GM19238 (cell line): ENCODE measurements around the gene TMEM45A.
"Not testable (repeated sequence)": the region's sequence is repeated elsewhere in the genome, so short reads cannot be mapped to it uniquely, and the experiment has no call there.

Experiments
- DNase-seq: peaks from one replicate; pipeline ENCODE4 v3.0.0; 2011; ENCODE audit warnings: low spot score; ENCODE audit not compliant: insufficient read length

The TMEM45A gene

GRCh38 chr3:100531093-100531492 lies 38.7 kb downstream of the TMEM45A start:
- DNase-seq: no peak

- DNase-seq: no peak
These were observed 40.0 kb downstream of the TMEM45A start for GRCh38 chr3:100532411-100532810.

- DNase-seq: no peak
These were observed 40.8 kb downstream of the TMEM45A start for GRCh38 chr3:100533176-100533575.

GRCh38 chr3:100535610-100535943 lies 43.2 kb downstream of the TMEM45A start:
- DNase-seq: no peak

GRCh38 chr3:100536093-100536492 lies 43.7 kb downstream of the TMEM45A start:
- no peak for DNase-seq

- no peak for DNase-seq
These were observed 45.4 kb downstream of the TMEM45A start for GRCh38 chr3:100537646-100538338.

GRCh38 chr3:100538339-100538706 lies 45.9 kb downstream of the TMEM45A start:
- no peak for DNase-seq

- no peak for DNase-seq
These were observed 48.4 kb downstream of the TMEM45A start for GRCh38 chr3:100540791-100541334.

- not testable (repeated sequence) for DNase-seq
These were observed 49.0 kb downstream of the TMEM45A start for GRCh38 chr3:100541428-100541827.

- no peak for DNase-seq
These were observed 53.0 kb downstream of the TMEM45A start for GRCh38 chr3:100545371-100545770.

GRCh38 chr3:100546020-100546744 lies 53.8 kb downstream of the TMEM45A start:
- no peak for DNase-seq

GRCh38 chr3:100548053-100548452 lies 55.6 kb downstream of the TMEM45A start:
- no peak for DNase-seq

GRCh38 chr3:100553618-100554372 lies 61.4 kb downstream of the TMEM45A start:
- DNase-seq: no peak

- DNase-seq: no peak
These were observed 61.9 kb downstream of the TMEM45A start for GRCh38 chr3:100554373-100554676.

GRCh38 chr3:100556673-100557310 lies 64.4 kb downstream of the TMEM45A start:
- DNase-seq: no peak

- DNase-seq: no peak
These were observed 65.8 kb downstream of the TMEM45A start for GRCh38 chr3:100558233-100558632.

- DNase-seq: no peak
These were observed 68.0 kb downstream of the TMEM45A start for GRCh38 chr3:100560426-100560825.

GRCh38 chr3:100561459-100562158 lies 69.2 kb downstream of the TMEM45A start:
- DNase-seq: no peak

- no peak for DNase-seq
These were observed 69.9 kb downstream of the TMEM45A start for GRCh38 chr3:100562224-100562857.

- no peak for DNase-seq
These were observed 70.8 kb downstream of the TMEM45A start for GRCh38 chr3:100563228-100563627.
